AG04450 (cell line): ENCODE measurements around the gene ETV2. TPM values are rescaled to one million over a fixed set of nuclear protein-coding genes. Genes with fewer than 3 reads are reported as not detected.
A peak's percentile ranks its signal among the peaks of the same experiment; 100 is the strongest.

Experiments used
- CTCF ChIA-PET: fragments of 300-600, 350-600 bp; formaldehyde crosslinking; extraction: SDS; loops from one replicate; lab custom pipeline; 2022; ENCODE audit warnings: antibody characterized with exemption, inconsistent platforms; lab: Charles Lee
- POLR2A ChIA-PET: fragments of 350-600 bp; formaldehyde crosslinking; extraction: SDS; loops from one replicate; lab custom pipeline; 2021; ENCODE audit warnings: antibody characterized with exemption, inconsistent platforms; lab: Yijun Ruan, JAX
- DNase-seq: peaks from one replicate; pipeline ENCODE4 v3.0.0-alpha.2; 2011; ENCODE audit warnings: low read depth, low spot score
- H3K27ac ChIP-seq: one replicate; pipeline ENCODE4 v1.5.1; 2012; ENCODE audit warnings: low read depth, low read length, control low read depth
- H3K27me3 ChIP-seq: one replicate; pipeline ENCODE4 v1.6.0; 2012; ENCODE audit warnings: low read length; ENCODE audit not compliant: control insufficient read depth, insufficient read depth
- H3K4me3 ChIP-seq: 2 replicates; pipeline ENCODE4 v1.5.1; 2011; ENCODE audit warnings: mild to moderate bottlenecking, low read depth, low read length, control low read depth
- H3K9me3 ChIP-seq: 2 replicates; pipeline ENCODE4 v1.5.1; 2012; ENCODE audit warnings: low read length; ENCODE audit not compliant: control insufficient read depth, insufficient read depth
- CTCF ChIP-seq: IDR thresholded peaks from 2 replicates; pipeline ENCODE4 v1.5.1; 2011; ENCODE audit warnings: low read depth, low read length, control low read depth, inconsistent platforms
- polyA plus RNA-seq: library from polyadenylated mRNA; depleted of rRNA; stranded (reverse); fragments of >200 nt; gene quantifications from 2 replicates; pipeline ENCODE4 v1.2.3, GENCODE V29; 2011

Gene ETV2
- polyA plus RNA-seq, 1 experiment: 0.36 TPM

GRCh38 chr19:35642312-35642711 lies 767 bp downstream of the ETV2 start:
- ChIA-PET POLR2A (interaction anchor here (0.6 kb wide), 1 partner anchor 1830 kb away, joined by 3 read pairs; no protein-coding TSS in a partner anchor), CTCF (interaction anchor here (0.7 kb wide), 1 partner anchor 86 kb away, joined by 4 read pairs; no protein-coding TSS in a partner anchor)
- DNase-seq: no peak

GRCh38 chr19:35642798-35643254 lies 1.3 kb downstream of the ETV2 start:
- no peak for TF ChIP-seq CTCF
- H3K27ac ChIP-seq: no peak overlapping the region
- H3K27me3 ChIP-seq: no peaks in the 10 kb centered on the region
- no peaks in the 10 kb centered on the region for H3K9me3 ChIP-seq
- CTCF ChIA-PET: interaction anchor here (0.6 to 0.7 kb wide), 2 partner anchors 87 to 611 kb away, joined by 4 read pairs; no protein-coding TSS in a partner anchor
- peak overlapping the region; percentile 65 for H3K4me3 ChIP-seq
- no peak for DNase-seq
- POLR2A ChIA-PET: interaction anchor here (0.6 to 1.8 kb wide), 2 partner anchors 11 to 1830 kb away, joined by 3 to 6 read pairs; no protein-coding TSS in a partner anchor

More at GRCh38 chr19:35642312-35642711, 767 bp downstream of the ETV2 start:
- H3K4me3 ChIP-seq: no peak overlapping the region
- no peaks in the 10 kb centered on the region for H3K9me3 ChIP-seq
- no peaks in the 10 kb centered on the region for H3K27me3 ChIP-seq
- H3K27ac ChIP-seq: peak overlapping the region; percentile 0
- no peak for TF ChIP-seq CTCF

- peak overlapping the region; percentile 65 for H3K4me3 ChIP-seq
- no peak for TF ChIP-seq CTCF
- DNase-seq: peak; percentile 37
- H3K27me3 ChIP-seq: no peaks in the 10 kb centered on the region
- CTCF ChIA-PET: interaction anchor here (0.6 to 0.7 kb wide), 3 partner anchors 44 to 611 kb away, joined by 4 to 5 read pairs (median 4); no protein-coding TSS in a partner anchor
- H3K9me3 ChIP-seq: no peaks in the 10 kb centered on the region
- POLR2A ChIA-PET: interaction anchor here (1.8 kb wide), 1 partner anchor 11 kb away, joined by 6 read pairs; no protein-coding TSS in a partner anchor
- peak overlapping the region; percentile 61 for H3K27ac ChIP-seq
Measured at GRCh38 chr19:35643255-35644205, 2.0 kb downstream of the ETV2 start.

- CTCF ChIA-PET: no interaction called here
- Histone ChIP-seq H3K4me3 (peak overlapping the region; percentile 65), H3K27me3 (no peaks in the 10 kb centered on the region), H3K27ac (peak overlapping the region; percentile 61), H3K9me3 (no peaks in the 10 kb centered on the region)
- peak; percentile 12 for TF ChIP-seq CTCF
- DNase-seq: peak; percentile 72
- POLR2A ChIA-PET: interaction anchor here (0.8 to 1.8 kb wide), 2 partner anchors 10 to 12 kb away, joined by 3 to 6 read pairs; no protein-coding TSS in a partner anchor
Measured at GRCh38 chr19:35644206-35644986, 2.9 kb downstream of the ETV2 start.
